Stimulated activated CD4-positive, alpha-beta T cell treated with anti-CD3 and anti-CD28 coated beads, Interleukin-1b, Interleukin-23, amount 100 ng/mL, for 4 hours (primary cell): ENCODE measurements around the gene ATAD2B.

Experiments used
- DNase-seq, 2 donors: peaks; one replicate each; pipeline ENCODE4 v3.0.0-alpha.2; 2020; ENCODE audit warnings: low read depth in 2 of 2

The ATAD2B gene

DNA sequence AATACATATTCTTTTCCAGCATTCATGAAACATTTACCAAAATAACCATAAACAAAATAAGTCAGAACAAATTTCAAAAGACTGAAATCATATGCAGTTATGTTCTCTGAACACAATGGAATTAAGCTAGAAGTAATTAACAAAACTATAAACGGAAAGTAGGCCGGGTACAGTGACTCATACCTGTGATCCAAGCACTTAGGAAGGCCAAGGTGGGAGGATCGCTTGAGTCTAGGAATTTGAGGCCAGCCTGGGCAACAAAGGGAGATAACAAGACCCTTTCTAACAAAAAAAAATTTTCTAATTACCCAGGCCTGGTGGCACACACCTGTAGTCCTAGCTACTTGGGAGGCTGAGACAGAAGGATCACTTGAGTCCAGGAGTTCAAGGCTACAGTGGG lies 14.9 kb downstream of the ATAD2B start:
- DNase-seq: no peak

DNA sequence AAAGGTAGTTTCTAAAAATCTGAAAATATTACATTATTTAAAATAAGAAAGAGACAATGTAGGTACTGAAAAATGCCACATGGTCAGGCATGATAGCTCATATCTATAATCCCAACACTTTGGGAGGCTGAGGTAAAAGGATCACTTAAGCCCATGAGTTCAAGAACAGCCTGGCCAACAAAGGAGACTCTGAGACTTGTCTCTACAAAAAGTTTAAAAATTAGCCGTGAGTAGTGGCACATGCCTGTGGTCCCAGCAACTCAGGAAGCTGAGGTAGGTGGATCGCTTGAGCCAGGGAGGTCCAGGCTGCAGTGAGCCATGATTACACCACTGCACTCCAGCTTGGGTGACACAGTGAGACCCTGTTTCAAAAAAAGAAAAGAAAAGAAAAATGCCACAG lies 21.8 kb downstream of the ATAD2B start:
- no peak for DNase-seq

DNA sequence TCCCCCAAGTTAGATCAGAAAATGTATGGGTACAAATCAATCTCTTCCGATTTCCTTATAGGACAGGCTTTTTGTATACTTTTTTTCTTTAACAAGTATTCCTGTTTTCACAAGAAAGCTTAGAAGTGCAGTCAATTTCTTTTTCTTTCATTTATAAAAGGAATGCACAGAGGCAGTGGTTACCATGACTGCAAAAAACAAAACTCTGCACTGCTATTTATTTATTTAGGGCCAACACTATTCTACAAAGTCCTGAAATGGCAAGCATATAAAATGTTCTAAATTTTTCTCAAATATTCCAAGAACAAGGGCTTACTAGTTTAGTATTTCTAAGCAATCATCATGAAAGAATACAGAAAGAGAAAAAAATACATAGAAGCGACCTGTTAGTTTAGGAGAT lies 22.2 kb downstream of the ATAD2B start:
- DNase-seq: no peak

DNA sequence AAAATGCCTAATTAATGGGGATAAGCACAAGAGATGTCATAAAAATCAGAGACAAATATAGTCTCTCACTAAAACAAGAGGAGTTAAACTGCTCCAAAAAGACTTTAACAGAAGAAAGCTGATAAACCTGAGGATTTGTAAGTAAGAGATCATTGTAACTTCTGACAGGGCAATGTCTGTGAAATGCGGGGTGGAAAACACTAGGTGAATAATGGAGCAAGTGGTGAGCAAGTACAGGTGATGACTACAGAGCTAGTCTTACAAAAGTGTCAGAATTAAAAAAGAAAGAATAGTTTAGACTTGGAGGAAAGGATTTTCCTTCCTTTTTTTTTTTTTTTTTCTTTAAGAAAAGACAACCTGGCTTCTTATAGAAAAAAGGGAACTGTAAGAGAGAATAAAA lies 22.7 kb downstream of the ATAD2B start:
- no peak for DNase-seq

DNA sequence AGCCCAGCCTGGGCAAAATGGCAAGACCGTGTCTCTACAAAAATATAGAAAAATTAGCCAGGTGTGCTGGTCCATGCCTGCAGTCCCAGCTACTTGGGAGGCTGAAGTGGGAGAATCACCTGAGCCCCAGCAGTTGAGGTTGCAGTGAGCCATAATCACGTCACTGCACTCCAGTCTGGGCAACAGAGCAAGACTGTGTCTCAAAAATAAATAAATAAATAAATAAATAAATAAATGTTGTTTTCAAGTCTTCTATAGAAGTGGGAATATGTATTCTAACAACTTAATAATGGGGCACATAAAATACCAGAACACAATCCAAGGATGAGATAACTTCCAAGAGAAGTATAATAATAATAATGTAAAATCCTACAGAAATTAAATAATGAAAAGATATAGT lies 23.9 kb downstream of the ATAD2B start:
- no peak for DNase-seq

DNA sequence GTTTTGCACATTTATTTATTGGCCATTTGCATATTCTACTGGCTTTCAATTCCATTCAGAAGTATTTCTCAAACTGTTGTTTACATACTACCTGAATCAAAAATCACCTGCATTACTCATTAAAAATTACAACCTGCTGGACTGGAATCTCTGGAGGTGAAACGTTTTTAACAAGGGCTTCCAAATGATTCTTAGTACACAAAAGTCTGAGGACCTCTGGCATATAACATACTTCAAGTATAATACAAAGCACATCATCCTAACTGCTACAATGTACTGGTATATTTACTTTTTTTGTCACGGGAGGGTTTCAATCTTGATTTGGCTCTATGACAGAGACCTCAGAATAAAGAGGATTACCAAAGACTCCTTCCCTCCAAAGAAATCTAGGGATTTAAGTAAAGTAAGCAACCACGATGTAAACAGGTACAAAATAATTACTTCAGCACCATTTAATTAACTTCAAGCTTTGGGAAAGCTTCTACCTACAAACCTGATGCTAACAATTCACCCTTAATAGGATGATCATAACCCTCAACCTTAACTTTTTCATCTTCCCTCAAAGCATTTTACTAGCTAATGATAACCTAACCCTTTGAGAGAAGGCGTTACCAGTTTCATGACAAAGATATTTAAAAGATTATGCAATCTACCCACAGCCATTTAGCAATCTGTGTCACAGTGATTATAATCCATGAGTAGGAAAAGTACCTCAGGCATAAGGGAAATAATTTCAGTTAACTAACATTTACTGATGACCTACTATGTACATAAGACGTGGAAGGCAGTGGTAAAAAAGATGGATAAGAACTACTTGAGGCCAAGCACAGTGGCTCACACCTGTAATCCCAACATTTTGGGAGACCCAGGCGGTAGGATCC lies 24.7 kb downstream of the ATAD2B start:
- no peak for DNase-seq

DNA sequence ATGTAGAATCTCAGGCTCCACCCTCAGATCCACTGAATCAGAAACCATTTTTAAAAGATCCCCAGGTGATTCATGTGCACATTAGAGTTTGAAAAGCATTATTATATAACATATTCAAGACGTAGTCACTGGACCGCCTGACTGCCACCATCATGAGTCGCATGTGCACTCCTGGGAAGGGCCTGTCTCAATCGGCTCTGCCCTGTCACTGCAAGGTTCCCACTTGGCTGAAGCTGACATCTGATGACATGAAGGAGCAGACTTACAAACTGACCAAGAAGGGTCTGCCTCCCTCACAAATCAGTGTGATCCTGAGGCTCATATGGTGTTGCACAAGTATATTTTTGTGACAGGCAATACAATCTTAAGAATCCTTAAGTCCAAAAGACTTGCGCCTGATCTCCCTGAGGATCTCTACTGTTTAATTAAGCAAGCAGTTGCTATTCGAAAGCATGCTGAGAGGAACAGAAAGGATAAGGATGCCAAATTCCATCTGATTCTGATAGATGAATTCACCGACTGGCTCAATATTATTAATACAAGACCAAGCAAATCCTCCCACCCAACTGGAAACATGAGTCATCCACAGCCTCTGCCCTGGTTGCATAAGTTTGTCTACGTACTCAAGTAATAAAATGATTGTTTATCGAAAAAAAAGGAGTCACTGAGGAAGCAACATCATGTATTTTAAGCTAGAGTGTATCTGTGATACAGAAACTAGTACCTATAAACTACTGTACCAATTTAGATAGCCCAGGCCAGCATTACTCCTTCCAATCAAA lies 26.2 kb downstream of the ATAD2B start:
- DNase-seq: no peak

DNA sequence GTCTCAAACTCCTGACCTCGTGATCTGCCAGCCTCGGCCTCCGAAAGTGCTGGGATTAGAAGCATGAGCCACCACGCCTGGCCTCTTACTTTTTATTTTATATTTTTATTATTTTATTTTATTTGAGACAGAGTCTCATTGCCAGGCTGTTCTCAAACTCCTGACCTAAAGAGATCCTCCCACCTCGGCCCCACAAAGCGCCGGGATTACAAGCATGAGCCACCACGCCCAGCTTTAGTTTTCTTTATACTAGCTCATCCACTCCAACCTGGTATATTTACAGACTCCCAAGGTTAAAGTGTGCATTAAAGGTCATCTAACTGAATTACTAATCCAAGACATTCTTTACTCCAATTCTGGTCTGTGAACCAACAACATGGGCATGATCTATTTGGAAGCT lies 26.8 kb downstream of the ATAD2B start:
- no peak for DNase-seq

DNA sequence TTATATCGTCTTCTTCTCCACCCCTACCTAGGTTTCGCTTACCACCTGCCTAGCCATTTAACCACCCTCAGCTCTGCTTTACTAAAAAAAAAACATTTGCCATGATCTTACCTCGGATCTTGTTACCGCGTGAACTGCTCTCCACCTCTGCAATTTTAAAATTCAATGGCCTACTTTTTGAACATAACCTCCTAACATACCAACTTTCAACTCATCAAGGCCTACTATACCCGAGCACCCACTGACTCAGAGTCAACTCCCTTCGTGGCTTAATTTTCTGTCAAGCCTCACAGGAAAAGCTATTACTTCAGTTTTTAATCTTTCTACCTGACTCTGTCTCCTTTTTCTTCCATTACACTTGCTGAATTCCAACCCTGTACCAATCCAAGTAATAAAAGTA lies 55.7 kb downstream of the ATAD2B start:
- DNase-seq: no peak

DNA sequence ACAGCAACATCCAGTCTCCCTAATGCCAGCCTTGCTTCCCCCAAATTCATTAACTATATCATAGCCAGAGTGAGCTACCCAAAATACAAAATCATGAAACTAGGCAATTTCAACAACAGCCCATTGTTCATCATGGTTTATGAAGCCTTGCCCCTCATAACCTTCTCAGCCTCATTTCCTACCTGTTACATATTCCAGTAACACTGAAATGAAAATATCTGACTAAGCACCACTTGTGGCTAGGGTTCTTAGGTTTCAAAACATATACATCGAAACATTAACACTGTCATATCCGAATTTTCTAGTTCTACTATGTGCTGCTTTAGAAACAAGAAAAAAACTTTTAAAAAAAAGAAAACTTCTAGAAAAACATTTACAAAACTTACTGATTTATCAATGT lies 59.5 kb downstream of the ATAD2B start:
- no peak for DNase-seq

DNA sequence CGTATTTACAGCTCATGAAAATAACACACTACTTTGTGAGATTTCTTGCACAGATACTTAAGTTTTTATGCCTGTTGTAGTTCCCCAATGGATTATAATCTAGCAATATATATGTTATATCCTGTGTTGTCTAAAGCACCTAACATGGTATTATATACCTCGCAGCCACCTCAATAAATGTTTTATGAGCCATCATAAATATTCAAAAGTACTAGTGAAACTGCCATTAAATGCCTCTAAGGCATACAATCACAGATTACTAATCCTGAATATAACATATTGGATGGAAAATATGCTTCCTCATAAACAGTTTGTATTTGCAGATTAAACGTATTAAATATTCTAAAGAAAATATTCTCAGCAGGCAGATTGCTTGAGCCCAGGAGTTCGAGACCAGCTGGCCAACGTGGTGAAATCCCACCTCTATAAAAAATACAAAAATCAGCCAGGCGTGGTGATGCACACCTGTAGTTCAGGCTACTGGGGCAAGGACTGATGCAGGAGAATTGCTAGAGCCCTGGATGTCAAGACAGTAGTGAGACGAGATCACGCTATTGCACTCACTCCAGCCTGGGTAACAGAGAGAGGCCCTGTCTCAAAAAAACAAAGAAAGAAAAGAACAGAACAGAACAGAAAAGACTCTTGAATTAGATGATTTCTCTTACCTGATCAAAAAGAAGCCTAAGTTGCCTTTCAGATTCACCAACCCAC lies 64.1 kb downstream of the ATAD2B start:
- no peak for DNase-seq

DNA sequence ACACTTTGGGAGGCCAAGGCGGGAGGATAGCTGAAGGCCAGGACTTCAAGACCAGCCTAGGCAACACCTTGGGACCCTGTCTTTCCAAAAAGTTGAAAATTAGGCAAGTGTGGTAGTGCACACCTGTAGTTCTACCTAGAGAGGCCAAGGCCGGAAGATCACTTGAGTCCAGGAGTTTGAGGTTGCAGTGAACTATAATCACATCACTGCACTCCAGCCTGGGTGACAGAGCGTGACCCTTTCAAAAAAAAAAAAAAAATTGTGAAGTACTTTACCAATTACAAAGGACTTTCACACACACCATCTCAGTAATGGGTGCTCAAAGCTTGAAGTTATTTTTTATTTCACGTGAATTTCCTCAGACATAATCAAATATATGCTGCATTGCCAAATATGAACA lies 65.0 kb downstream of the ATAD2B start:
- no peak for DNase-seq

DNA sequence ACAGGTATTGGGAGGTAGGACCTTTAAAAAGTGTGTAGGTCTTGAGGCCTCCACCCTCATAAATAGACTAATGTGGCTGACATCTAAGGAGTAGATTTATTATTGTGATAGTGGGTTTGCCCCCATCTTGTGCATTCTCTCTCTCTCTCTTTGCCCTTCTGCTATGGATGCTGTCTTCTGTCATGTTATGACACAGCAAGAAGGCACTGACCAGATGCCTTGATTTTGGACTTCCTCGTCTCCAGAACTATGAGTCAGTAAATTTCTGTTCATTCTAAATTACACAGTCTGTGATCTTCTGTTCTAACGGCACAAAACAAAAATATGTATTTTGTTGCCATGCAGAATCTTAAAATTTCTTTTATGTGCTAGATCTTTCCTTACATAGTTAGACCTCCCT lies 66.9 kb downstream of the ATAD2B start:
- DNase-seq: no peak

DNA sequence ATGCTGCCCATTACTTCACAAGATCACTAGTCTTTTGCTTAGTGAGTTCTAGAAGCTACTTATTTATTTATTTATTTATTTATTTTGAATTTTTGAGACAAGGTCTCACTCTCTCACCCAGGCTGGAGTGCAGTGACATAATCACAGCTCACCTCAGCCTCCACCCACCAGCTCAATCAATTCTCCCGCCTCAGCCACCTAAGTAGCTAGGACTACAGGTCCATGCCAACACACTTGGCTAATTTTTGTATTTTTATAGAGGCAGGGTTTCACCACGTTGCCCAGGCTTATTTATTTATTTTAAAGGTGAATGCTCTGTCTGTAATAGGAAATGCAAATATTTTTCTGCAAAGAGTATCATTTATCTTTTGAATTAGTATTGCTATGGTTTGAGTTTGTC lies 67.7 kb downstream of the ATAD2B start:
- DNase-seq: no peak

DNA sequence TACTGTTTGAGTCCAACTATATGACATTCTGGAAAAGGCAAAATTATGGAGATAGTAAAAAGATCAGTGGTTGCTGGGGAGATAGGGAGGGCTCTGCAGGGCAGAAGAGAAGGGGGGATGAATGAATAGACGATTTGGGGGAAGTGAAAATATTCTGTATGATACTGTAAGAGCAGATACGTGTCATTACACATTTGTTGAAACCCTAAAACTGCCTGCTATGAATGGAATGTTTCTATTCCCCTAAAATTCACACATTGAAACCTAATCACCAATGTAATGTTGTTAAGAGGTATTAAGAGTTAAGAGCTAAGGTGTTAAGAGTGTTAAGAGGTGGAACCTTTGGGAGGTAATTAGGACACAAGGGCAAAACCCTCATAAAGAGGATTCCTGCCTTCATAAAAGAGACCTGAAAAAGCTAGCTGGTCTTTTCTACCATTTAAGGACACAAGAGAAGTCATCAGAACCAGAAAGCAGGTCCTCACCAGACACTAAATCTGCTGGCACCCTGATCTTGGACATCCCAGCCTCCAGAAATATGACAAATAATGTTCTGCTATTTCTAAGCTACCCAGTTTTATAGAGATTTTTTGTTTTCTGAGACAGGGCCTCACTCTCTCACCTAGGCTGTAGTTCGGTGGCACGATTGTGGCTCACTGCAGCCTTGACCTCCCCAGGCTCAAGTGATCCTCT lies 76.2 kb downstream of the ATAD2B start:
- no peak for DNase-seq

DNA sequence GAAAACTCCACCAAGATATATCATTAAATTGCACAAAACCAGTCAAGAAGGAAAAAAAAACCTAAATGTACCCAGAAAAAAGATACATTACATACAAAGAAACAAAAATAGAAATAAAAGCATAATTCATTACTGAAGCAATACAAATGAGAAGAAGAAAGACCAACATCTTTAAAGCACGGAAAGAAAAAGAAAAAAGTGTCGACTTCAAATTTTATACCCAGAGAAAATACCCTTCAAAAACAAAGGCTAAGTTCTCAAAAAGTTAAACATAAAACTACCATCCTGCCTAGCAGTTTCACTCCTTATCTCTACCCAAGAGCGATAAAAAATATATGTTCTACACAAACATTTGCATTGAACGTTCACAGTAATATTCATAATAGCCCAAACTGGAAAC lies 82.0 kb downstream of the ATAD2B start:
- no peak for DNase-seq

DNA sequence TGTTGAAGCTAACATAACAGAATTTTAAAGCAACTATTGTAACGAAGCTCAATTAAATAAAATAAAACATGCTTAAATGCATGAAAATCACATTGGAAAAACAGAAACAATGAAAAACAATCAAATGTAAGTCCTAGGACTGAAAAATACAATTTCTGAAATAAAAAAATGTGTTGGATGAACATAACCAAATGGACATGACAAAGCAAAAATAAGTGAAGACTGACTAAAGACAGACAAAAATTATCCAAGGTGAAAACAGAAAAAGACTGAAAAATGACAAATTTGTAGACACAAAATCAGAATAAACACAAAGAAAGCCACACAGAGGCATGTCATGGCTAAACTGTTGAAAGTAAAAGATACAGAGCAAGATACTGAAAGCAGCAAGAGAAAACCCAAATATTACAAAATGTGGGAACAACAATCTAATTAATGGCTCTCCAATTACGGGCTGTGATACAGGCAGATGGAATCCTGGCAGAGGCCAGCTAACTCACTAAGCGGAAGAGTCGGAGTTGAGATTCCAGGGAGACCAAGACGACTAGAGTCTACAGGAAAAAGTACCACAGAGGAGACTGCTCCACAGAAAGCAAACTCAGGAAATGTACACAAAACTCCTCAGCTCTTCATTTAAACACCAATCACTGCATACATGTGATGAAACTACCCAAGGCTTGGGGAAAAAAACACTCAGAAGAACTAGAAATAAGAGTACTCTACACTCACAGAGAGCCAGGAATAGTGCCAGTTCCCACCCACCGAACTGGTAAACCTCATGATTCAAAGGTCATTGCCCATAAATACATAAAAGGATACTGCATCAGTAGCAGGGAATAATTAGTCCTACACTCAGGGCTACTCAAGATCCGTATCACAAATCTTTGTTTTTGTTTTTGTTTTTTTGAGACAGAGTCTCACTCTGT lies 83.6 kb downstream of the ATAD2B start:
- DNase-seq: no peak

DNA sequence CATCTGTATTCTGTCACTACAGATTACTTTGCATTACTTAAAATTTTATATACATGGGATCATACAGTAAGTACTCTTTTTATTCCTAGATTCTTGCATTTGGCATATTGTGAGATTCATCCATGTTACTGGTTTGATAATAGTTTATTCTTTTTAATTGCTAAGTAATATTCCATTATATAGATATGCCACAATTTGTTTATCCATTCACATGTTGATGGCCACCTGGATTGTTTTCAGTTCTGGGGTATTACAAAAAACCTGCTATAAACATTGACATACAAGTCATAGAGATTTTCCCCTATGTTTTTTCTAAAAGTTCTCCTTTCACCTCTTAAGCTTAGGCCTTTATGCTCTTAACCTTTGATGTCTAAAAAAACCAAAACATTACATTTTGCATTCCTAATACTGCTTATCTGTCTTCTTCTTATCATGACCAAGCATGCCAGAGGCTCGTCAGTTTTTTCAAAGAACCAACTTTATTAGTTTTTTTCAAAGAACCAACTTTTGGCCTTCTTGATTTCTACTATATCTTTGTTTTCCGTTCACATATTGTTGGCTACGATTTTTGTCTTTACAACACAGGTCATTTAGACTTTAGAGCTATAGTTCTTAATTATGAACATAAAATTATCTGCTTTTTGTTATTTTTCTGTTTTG lies 86.9 kb downstream of the ATAD2B start:
- DNase-seq: no peak

DNA sequence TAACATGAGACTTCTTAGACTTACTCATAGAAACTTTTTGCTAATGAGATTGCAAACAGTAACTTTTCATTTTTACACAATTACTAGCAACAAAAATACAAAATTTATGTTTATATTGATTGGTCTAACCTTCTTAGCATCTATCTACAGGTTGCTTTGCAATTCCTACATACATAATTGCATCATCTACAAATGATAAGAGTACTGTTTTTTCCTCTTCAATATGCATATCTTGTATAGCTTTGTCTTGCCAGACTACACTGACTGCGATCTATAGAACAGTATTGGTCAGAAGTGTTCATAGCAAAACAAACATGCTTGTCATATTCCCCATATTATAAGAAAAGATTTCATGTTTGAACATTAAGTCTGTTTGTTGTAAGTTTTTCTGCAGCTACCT lies 87.9 kb downstream of the ATAD2B start:
- DNase-seq: no peak

DNA sequence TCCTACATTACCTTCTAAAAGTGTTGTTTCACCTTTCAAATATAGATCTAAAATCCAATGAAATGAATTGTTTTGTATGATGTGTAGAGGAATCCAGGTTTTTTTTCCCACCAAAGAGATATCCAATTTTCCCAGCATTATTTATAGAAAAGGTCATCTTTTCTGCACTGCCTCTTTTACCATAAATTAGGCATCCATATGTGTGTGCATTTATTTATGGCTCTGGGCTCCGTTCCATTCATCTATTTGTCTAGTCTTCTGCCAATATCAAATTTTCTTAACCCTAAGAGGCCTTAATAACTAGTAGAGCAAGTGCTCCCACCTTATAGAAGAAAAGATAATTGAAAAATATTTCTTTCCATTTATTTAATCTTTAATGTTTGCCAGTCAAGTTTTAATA lies 88.3 kb downstream of the ATAD2B start:
- DNase-seq: no peak
